ENCODE results near the gene DONSON. TPM values are rescaled to one million over a fixed set of nuclear protein-coding genes. Genes with fewer than 3 reads are reported as not detected.

The DONSON gene
- total RNA-seq, 1 donor, result 5.4 TPM

GRCh38 chr21:33566514-33566913 lies 22.0 kb downstream of the DONSON start:
- no peak for DNase-seq (ENCODE audit: low read depth in 2 of 3, low spot score in 2 of 3)

GRCh38 chr21:33562389-33562788 lies 26.1 kb downstream of the DONSON start:
- no peak for DNase-seq (ENCODE audit: low read depth in 2 of 3, low spot score in 2 of 3)

- no peak for DNase-seq (ENCODE audit: low read depth in 2 of 3, low spot score in 2 of 3)
Measured at GRCh38 chr21:33561373-33561772, 27.1 kb downstream of the DONSON start.

GRCh38 chr21:33560965-33561364 lies 27.5 kb downstream of the DONSON start:
- no peak for DNase-seq (ENCODE audit: low read depth in 2 of 3, low spot score in 2 of 3)

GRCh38 chr21:33559813-33560212 lies 28.7 kb downstream of the DONSON start:
- DNase-seq (ENCODE audit: low read depth in 2 of 3, low spot score in 2 of 3), result no peak

GRCh38 chr21:33558777-33559421 lies 29.6 kb downstream of the DONSON start:
- DNase-seq (ENCODE audit: low read depth in 2 of 3, low spot score in 2 of 3), result no peak

GRCh38 chr21:33557447-33557846 lies 31.0 kb downstream of the DONSON start:
- DNase-seq (ENCODE audit: low read depth in 2 of 3, low spot score in 2 of 3), result no peak

- DNase-seq (ENCODE audit: low read depth in 2 of 3, low spot score in 2 of 3), result no peak
Measured at GRCh38 chr21:33554982-33555344, 33.5 kb downstream of the DONSON start.

- DNase-seq (ENCODE audit: low read depth in 2 of 3, low spot score in 2 of 3), result no peak
Measured at GRCh38 chr21:33554236-33554981, 34.1 kb downstream of the DONSON start.

GRCh38 chr21:33552999-33553598 lies 35.4 kb downstream of the DONSON start:
- no peak for DNase-seq (ENCODE audit: low read depth in 2 of 3, low spot score in 2 of 3)

GRCh38 chr21:33552093-33552998 lies 36.1 kb downstream of the DONSON start:
- no peak for DNase-seq (ENCODE audit: low read depth in 2 of 3, low spot score in 2 of 3)

- DNase-seq (ENCODE audit: low read depth in 2 of 3, low spot score in 2 of 3), result no peak
Measured at GRCh38 chr21:33551664-33552063, 36.8 kb downstream of the DONSON start.

GRCh38 chr21:33550772-33551660 lies 37.5 kb downstream of the DONSON start:
- DNase-seq (ENCODE audit: low read depth in 2 of 3, low spot score in 2 of 3), result no peak

- DNase-seq (ENCODE audit: low read depth in 2 of 3, low spot score in 2 of 3), result no peak
Measured at GRCh38 chr21:33549848-33550771, 38.4 kb downstream of the DONSON start.

- DNase-seq (ENCODE audit: low read depth in 2 of 3, low spot score in 2 of 3), result peak in 2 of 3 donors; percentile 11 to 42
Measured at GRCh38 chr21:33546086-33546485, 42.4 kb downstream of the DONSON start.

GRCh38 chr21:33544451-33545195 lies 43.9 kb downstream of the DONSON start:
- DNase-seq (ENCODE audit: low read depth in 2 of 3, low spot score in 2 of 3), result no peak

- peak in 1 of 3 donors; percentile 12 for DNase-seq (ENCODE audit: low read depth in 2 of 3, low spot score in 2 of 3)
Measured at GRCh38 chr21:33543505-33544129, 44.9 kb downstream of the DONSON start.
